Measurements from ENCODE around the gene INPP5F.
"Not testable (repeated sequence)": the region's sequence is repeated elsewhere in the genome, so short reads cannot be mapped to it uniquely, and the experiment has no call there.

INPP5F gene

GRCh38 chr10:119821182-119821581, 95.3 kb downstream of the INPP5F start:
- no peak for DNase-seq

GRCh38 chr10:119824299-119824698, 98.4 kb downstream of the INPP5F start:
- no peak for DNase-seq

- no peak for DNase-seq
Observed at GRCh38 chr10:119826771-119827170, 100.9 kb downstream of the INPP5F start.

- DNase-seq: no peak
Observed at GRCh38 chr10:119827430-119827829, 101.6 kb downstream of the INPP5F start.

GRCh38 chr10:119829429-119829828, 103.6 kb downstream of the INPP5F start:
- no peak for DNase-seq

GRCh38 chr10:119830851-119831250, 105.0 kb downstream of the INPP5F start:
- no peak for DNase-seq

GRCh38 chr10:119831656-119832055, 105.8 kb downstream of the INPP5F start:
- DNase-seq: no peak

GRCh38 chr10:119832951-119833350, 107.1 kb downstream of the INPP5F start:
- no peak for DNase-seq

- no peak for DNase-seq
Observed at GRCh38 chr10:119834188-119834587, 108.3 kb downstream of the INPP5F start.

GRCh38 chr10:119845656-119846055, 119.8 kb downstream of the INPP5F start:
- no peak for DNase-seq

GRCh38 chr10:119849031-119849789, 123.4 kb downstream of the INPP5F start:
- DNase-seq: no peak

GRCh38 chr10:119849944-119850343, 124.1 kb downstream of the INPP5F start:
- no peak for DNase-seq

- DNase-seq: no peak
Observed at GRCh38 chr10:119852277-119852676, 126.4 kb downstream of the INPP5F start.

GRCh38 chr10:119852822-119853221, 127.0 kb downstream of the INPP5F start:
- DNase-seq: no peak

GRCh38 chr10:119853574-119853973, 127.7 kb downstream of the INPP5F start:
- DNase-seq: no peak

- no peak for DNase-seq
Observed at GRCh38 chr10:119858063-119858462, 132.2 kb downstream of the INPP5F start.

GRCh38 chr10:119859420-119860258, 133.8 kb downstream of the INPP5F start:
- no peak for DNase-seq

- no peak for DNase-seq
Observed at GRCh38 chr10:119860866-119861607, 135.2 kb downstream of the INPP5F start.

- DNase-seq: no peak
Observed at GRCh38 chr10:119862524-119862923, 136.7 kb downstream of the INPP5F start.

- no peak for DNase-seq
Observed at GRCh38 chr10:119863951-119864565, 138.2 kb downstream of the INPP5F start.

- no peak for DNase-seq
Observed at GRCh38 chr10:119865699-119866240, 139.9 kb downstream of the INPP5F start.

- no peak for DNase-seq
Observed at GRCh38 chr10:119867317-119867716, 141.5 kb downstream of the INPP5F start.

GRCh38 chr10:119869398-119869797, 143.5 kb downstream of the INPP5F start:
- not testable (repeated sequence) for DNase-seq
